Activated T-helper 9 cell treated with anti-CD3 and anti-CD28 coated beads, Interleukin-2, amount 50 U/mL, for 16 hours (primary cell): ENCODE results near the gene TM2D3.

ENCODE experiments used
- DNase-seq: peaks from one replicate; pipeline ENCODE4 v3.0.0-alpha.2; 2020; ENCODE audit warnings: low read depth

TM2D3 gene

GRCh38 chr15:101623367-101624304, 28.5 kb downstream of the TM2D3 start:
- no peak for DNase-seq

- no peak for DNase-seq
Measured at GRCh38 chr15:101621961-101622360, 30.2 kb downstream of the TM2D3 start.

- DNase-seq, result no peak
Measured at GRCh38 chr15:101620671-101621070, 31.5 kb downstream of the TM2D3 start.

- DNase-seq, result no peak
Measured at GRCh38 chr15:101619615-101619865, 32.6 kb downstream of the TM2D3 start.

- DNase-seq, result no peak
Measured at GRCh38 chr15:101618851-101619614, 33.1 kb downstream of the TM2D3 start.

GRCh38 chr15:101618076-101618475, 34.1 kb downstream of the TM2D3 start:
- no peak for DNase-seq

- no peak for DNase-seq
Measured at GRCh38 chr15:101617390-101617965, 34.7 kb downstream of the TM2D3 start.

GRCh38 chr15:101615986-101616848, 36.0 kb downstream of the TM2D3 start:
- no peak for DNase-seq

- no peak for DNase-seq
Measured at GRCh38 chr15:101615414-101615985, 36.7 kb downstream of the TM2D3 start.

GRCh38 chr15:101614761-101615160, 37.4 kb downstream of the TM2D3 start:
- DNase-seq, result no peak

- DNase-seq, result no peak
Measured at GRCh38 chr15:101614001-101614585, 38.1 kb downstream of the TM2D3 start.

- no peak for DNase-seq
Measured at GRCh38 chr15:101613130-101614000, 38.8 kb downstream of the TM2D3 start.

- no peak for DNase-seq
Measured at GRCh38 chr15:101612676-101613075, 39.5 kb downstream of the TM2D3 start.

- no peak for DNase-seq
Measured at GRCh38 chr15:101611580-101612299, 40.4 kb downstream of the TM2D3 start.

GRCh38 chr15:101611007-101611406, 41.2 kb downstream of the TM2D3 start:
- no peak for DNase-seq

- DNase-seq, result no peak
Measured at GRCh38 chr15:101610611-101611000, 41.6 kb downstream of the TM2D3 start.

GRCh38 chr15:101609742-101610610, 42.2 kb downstream of the TM2D3 start:
- no peak for DNase-seq

GRCh38 chr15:101608201-101608600, 44.0 kb downstream of the TM2D3 start:
- DNase-seq, result no peak

GRCh38 chr15:101607108-101607507, 45.1 kb downstream of the TM2D3 start:
- DNase-seq, result no peak
